IPS-NIHi11 (cell line): ENCODE data around the gene ARHGAP25.

Experiments used
- DNase-seq: peaks from one replicate; pipeline ENCODE4 v3.0.0; 2012; ENCODE audit warnings: mixed read lengths, low spot score

Gene ARHGAP25

GRCh38 chr2:68720665-68721064 is 13.9 kb upstream of the ARHGAP25 start:
- DNase-seq = no peak

DNA sequence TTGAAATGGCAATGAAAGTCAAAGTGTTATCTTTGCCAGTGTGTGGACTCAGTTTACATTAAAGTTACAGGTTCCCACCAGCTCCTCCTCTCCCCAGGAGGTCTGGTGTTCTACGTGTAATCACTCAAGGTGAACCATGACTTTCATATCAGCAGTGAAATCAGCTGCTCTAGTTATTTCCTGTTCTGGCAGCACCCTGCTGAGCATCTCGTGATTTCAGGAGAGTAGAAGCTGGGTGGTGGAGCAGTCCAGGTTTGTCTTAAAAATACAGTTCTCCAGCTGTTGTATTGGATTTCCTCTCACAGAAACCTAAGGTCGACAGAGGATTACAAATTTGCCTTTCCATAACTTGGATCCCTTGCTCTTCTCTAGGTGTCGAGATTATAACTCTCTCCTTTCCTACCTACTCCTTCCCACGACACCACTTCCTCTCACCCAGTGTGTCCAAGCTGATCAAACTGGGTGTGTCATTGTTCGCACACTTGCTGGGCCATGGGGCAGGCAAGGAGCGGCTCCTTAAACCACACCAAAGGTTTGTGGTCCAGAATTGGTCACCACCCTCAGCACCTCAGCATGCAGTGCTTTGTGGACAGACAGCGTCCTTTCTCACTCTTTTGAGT is 13.0 kb upstream of the ARHGAP25 start:
- DNase-seq = no peak

DNA sequence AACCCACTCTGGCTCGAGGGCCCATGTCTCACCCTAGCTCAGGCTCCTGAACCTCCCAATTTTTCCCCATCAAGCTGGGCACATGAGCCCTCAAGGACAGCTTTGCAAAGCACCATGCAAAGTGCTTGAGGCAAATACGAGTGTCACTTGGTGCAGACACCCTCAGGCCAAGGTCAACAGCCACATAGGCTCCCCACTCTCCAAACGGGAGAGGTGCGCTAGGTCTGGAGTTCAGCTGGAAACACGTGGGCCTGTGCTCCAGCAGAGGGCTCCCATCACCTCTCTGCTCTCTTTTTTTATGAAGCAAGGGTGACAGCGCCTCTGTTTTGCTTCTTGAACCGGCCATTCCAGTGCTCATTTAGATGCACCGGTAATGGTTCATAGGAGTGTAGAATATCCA is 11.9 kb upstream of the ARHGAP25 start:
- no peak for DNase-seq

GRCh38 chr2:68723181-68723580 is 11.4 kb upstream of the ARHGAP25 start:
- DNase-seq = no peak

DNA sequence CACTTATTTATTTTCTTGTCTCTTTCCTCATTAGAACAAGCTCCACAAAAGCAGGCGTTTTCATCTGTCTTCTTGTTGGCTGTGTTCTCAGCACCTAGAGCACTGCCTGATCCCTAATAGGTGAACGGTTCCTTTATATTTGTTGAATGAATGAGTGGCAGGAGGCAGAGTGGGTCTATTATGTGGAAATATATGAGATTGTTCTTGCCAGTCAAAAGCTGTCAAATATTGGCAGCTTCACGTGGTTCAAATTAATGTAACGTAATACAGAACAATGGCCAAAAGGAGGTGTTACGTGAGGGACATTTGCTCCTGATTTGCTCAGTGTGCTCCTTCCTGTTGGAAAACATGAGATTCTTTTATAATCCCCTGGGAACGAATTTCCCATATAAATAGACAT is 8.5 kb upstream of the ARHGAP25 start:
- DNase-seq = no peak

- no peak for DNase-seq
Observed at GRCh38 chr2:68726608-68727367, 7.8 kb upstream of the ARHGAP25 start.

- no peak for DNase-seq
Observed at GRCh38 chr2:68727683-68728375, 6.8 kb upstream of the ARHGAP25 start.

- DNase-seq = no peak
Observed at GRCh38 chr2:68730828-68731227, 3.8 kb upstream of the ARHGAP25 start.

DNA sequence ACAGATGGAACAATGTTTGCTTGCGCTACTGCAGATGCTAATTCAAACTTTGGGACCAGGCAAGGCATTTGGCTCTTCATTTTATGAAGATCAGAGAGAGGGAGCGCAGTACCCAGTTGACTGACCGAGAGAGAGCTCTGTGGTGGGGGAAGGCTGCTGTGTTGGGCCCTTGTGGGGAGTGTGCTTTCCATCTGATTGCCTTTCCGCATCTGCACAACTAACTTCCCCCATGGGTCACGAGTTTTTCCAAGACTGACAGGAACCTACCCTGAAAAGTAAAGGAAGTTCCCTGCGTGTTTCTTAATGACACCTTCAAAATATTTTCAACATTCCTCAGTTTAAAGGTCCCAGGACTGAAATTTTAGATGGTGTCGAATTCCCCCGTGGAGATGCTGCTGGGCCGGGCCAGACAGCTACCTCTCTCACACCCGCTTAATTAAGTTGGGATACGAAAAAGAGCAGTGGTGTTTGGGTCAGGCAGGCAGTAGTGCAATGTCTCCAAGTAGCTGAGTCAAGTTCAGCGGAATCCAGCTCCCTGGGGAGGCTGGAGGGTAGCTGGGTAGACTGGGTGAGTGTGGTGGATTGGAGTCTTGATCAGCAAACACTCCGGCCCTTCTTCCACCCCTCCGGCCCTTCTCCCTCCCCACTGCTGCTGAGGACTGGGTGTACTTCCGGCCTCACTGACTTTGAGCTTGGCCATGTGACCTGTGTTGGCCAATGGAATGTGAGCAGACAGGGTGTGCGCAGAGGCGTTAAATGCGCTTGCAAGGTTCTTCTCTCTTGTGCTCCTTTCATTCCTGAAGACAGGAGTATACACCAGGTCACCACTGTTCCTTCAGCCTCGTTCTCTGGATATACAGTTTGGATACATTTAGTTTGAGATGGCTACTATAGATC is 2.3 kb upstream of the ARHGAP25 start:
- DNase-seq = no peak

- DNase-seq = no peak
Observed at GRCh38 chr2:68733365-68733764, 1.2 kb upstream of the ARHGAP25 start.

- no peak for DNase-seq
Observed at GRCh38 chr2:68734176-68734575, 435 bp upstream of the ARHGAP25 start.

DNA sequence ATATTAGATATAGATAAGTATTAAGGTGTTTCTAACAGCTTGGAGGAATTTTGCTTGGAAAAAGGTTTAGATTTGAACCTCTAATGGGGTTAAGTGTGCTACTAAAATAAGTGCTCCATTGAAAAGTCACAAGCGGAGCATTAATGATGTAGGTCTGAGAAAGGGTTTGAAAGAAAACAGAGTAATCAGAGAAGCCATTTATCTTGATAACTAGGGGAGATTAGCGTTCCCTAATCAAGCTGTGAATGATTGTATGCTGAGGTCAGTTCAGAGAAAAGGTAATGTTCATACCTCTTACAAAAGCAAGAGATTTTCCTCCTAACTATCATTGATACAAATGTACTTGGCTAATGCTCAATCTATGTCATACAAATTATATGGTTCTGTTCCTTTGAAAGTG is 1.5 kb downstream of the ARHGAP25 start:
- DNase-seq = no peak

- DNase-seq = no peak
Observed at GRCh38 chr2:68737711-68738110, 3.1 kb downstream of the ARHGAP25 start.

- DNase-seq = no peak
Observed at GRCh38 chr2:68738906-68739594, 4.4 kb downstream of the ARHGAP25 start.

GRCh38 chr2:68739595-68740399 is 5.2 kb downstream of the ARHGAP25 start:
- no peak for DNase-seq

- no peak for DNase-seq
Observed at GRCh38 chr2:68740400-68740914, 5.8 kb downstream of the ARHGAP25 start.

- DNase-seq = no peak
Observed at GRCh38 chr2:68741238-68741637, 6.6 kb downstream of the ARHGAP25 start.

DNA sequence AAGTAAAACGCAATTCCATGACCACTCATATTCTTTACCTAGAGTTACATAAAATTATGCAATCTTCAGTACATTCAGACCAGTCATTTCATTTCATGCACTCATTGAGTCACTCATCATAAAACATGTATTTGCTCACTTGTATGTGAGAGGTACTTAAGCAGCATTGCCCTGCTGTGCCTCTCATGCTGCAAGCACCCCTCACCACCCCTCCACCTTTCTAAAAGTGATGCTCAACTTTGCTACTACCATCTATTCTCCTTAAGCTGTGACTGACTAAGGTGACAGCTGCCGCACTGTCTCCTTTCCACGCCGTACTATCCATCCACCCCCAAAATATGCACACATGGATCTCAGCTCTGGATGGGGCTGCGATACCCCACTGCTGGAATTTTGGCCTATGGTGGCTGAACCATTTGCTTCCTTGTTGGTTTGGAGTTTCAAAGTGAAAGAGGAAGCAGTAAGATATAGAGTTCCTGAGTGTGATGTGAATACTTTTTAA is 7.2 kb downstream of the ARHGAP25 start:
- DNase-seq = no peak

GRCh38 chr2:68742626-68743415 is 8.2 kb downstream of the ARHGAP25 start:
- no peak for DNase-seq
